ENCODE results near the gene STK24.

Gene STK24

GRCh38 chr13:98525456-98526181, 51.3 kb downstream of the STK24 start:
- Mint-ChIP-seq H3K4me1 (ENCODE audit: low read depth) (peaks cover 82% of the 10 kb centered on the region), H3K36me3 (ENCODE audit: low read depth) (peaks cover 16% of the 10 kb centered on the region), H3K27me3 (no peaks in the 10 kb centered on the region), H3K27ac (peak overlapping the region; percentile 50), H3K4me3 (no peak overlapping the region), H3K9me3 (no peaks in the 10 kb centered on the region)
- intact Hi-C loops (cut with micrococcal nuclease): no loop called here

GRCh38 chr13:98524793-98525192, 52.1 kb downstream of the STK24 start:
- Mint-ChIP-seq H3K4me1 (ENCODE audit: low read depth) (peaks cover 83% of the 10 kb centered on the region), H3K9me3 (no peaks in the 10 kb centered on the region), H3K27me3 (no peaks in the 10 kb centered on the region), H3K27ac (no peak overlapping the region), H3K4me3 (no peak overlapping the region), H3K36me3 (ENCODE audit: low read depth) (peaks cover 16% of the 10 kb centered on the region)
- intact Hi-C loops (cut with micrococcal nuclease): no loop called here

DNA sequence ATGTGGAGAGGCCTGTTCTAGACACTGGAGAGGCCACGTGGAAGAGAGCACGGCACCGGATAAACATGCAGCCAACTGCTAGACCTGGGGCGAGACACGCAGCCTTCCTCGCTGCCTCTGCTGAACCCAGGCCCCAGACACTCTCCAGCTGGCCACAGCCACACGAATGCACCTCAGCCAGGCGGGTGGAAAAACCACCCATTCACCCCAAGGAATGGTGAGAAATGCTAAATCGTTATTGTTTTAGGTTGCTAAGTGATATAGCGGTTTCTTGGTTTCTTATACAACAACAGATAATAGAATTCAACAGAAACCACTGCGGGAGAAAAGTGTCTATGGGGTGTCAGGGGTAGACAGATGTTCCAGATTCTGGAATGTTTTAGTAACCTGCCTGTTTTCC, 52.5 kb downstream of the STK24 start:
- Mint-ChIP-seq H3K9me3 (no peaks in the 10 kb centered on the region), H3K4me1 (ENCODE audit: low read depth) (peaks cover 86% of the 10 kb centered on the region), H3K36me3 (ENCODE audit: low read depth) (peaks cover 17% of the 10 kb centered on the region), H3K27ac (no peak overlapping the region), H3K4me3 (no peak overlapping the region), H3K27me3 (no peaks in the 10 kb centered on the region)
- intact Hi-C loops (cut with micrococcal nuclease): no loop called here

GRCh38 chr13:98523455-98524102, 53.3 kb downstream of the STK24 start:
- peaks cover 87% of the 10 kb centered on the region for H3K4me1 Mint-ChIP-seq (ENCODE audit: low read depth)
- H3K4me3 Mint-ChIP-seq: no peak overlapping the region
- no peaks in the 10 kb centered on the region for H3K27me3 Mint-ChIP-seq
- H3K9me3 Mint-ChIP-seq: no peaks in the 10 kb centered on the region
- intact Hi-C loops (cut with micrococcal nuclease): no loop called here
- H3K36me3 Mint-ChIP-seq (ENCODE audit: low read depth): peaks cover 23% of the 10 kb centered on the region
- peak overlapping the region; percentile 6 for H3K27ac Mint-ChIP-seq

DNA sequence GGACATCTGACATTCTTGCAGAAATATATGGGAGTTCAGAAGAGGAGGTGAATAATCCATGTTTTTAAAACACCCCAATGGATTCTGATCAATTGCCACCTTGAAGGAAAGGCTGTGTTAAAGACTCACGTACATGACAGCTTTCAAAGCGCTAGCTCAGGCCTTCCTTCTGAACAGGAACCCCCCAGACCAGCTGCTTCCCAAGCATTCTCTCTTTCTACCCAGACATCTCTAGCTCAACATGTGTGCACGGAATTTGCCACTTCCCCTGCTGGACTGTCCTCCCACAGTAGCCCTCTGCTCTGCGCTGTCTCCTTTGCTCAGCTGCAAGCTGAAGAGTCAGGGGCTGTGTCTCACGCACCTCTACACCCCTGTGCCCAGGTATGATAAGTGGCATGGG, 54.5 kb downstream of the STK24 start:
- no peaks in the 10 kb centered on the region for H3K9me3 Mint-ChIP-seq
- H3K27me3 Mint-ChIP-seq: no peaks in the 10 kb centered on the region
- H3K36me3 Mint-ChIP-seq (ENCODE audit: low read depth): peaks cover 26% of the 10 kb centered on the region
- no peak overlapping the region for H3K27ac Mint-ChIP-seq
- intact Hi-C loops (cut with micrococcal nuclease): no loop called here
- H3K4me1 Mint-ChIP-seq (ENCODE audit: low read depth): peaks cover 88% of the 10 kb centered on the region
- no peak overlapping the region for H3K4me3 Mint-ChIP-seq

DNA sequence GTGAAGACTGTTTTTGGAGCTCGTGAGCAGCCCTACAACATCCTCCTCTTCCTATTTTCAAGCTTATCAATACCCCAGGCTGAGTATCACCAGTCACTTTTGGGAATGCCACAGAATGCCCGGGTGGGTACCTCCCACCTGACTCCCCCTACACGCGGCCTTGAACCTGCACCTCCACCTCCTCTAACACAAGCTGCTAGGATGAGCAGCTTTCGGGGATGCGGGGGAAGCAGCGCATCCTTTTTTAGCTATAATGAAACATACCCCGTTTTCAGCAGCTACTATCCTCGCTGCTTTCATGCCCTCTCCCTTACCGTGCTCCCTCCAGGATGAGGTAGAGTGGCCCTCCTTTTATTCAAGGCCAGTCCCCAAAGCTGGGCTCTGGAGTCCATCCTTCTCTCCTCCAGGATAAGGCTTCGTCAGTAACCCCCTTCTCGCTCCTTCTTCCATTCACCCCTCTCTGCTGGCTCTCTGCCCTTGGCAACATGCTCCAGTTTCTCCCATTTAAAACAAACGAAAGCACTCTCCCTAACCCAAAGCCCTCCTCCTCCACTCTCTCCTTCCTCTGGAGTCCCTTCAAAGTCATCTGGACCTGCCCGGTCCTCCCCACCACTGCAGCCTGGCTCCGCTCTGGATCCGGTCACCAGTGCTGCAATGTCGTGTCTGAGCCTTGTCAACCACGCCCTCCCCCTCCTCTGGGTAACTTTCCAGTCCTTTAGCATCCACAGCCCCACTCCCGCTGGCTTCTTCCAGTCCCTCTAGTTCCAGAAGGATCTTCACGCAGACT, 55.3 kb downstream of the STK24 start:
- Mint-ChIP-seq H3K36me3 (ENCODE audit: low read depth) (peaks cover 21% of the 10 kb centered on the region), H3K4me1 (ENCODE audit: low read depth) (peaks cover 82% of the 10 kb centered on the region), H3K4me3 (no peak overlapping the region), H3K27ac (no peak overlapping the region), H3K9me3 (no peaks in the 10 kb centered on the region), H3K27me3 (no peaks in the 10 kb centered on the region)
- intact Hi-C loops (cut with micrococcal nuclease): no loop called here

DNA sequence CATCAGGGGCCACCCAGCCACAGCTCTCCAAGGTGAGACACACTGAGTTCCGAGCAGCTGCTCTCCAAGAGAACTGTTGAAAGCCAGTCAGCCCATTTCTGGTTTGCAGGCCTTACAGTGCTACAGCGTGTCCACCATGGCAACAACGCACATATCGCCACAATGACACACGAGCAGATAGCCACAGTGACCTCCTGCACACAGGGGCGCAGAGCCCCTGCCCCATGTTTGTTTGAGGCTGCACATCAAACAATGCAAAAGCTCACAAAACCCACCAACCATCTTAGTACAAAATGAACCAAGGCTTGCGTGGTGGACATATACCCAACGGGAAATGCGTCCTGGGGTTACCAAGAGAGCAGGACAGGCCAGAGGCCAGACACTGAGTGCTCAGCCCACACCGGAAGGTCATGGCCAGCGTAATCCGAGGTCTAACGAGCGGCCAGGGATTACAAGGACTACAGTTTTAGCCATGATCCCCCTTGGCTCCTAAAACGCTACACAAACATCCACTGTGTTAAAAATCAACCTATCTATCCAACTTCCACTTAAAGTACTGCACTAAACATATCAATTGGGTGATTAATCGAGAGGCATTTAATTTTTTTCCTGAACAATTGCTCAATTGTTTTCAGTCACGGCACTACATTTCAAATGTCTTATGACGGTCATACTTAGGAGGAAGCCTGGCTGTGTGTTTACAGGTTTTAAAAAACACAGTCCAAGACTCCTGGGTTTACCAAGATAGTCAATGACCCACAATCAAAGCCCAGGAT, 56.0 kb downstream of the STK24 start:
- Mint-ChIP-seq H3K4me1 (ENCODE audit: low read depth) (peaks cover 80% of the 10 kb centered on the region), H3K36me3 (ENCODE audit: low read depth) (peaks cover 26% of the 10 kb centered on the region), H3K9me3 (no peaks in the 10 kb centered on the region), H3K4me3 (no peak overlapping the region), H3K27me3 (no peaks in the 10 kb centered on the region), H3K27ac (peak overlapping the region; percentile 48)
- intact Hi-C loops (cut with micrococcal nuclease): no loop called here

- intact Hi-C loops (cut with micrococcal nuclease): loop anchor here (5.0 to 10.0 kb wide), 2 partner anchors 32 to 135 kb away; no protein-coding TSS in a partner anchor
- peak overlapping the region; percentile 48 for H3K27ac Mint-ChIP-seq
- no peaks in the 10 kb centered on the region for H3K9me3 Mint-ChIP-seq
- H3K4me1 Mint-ChIP-seq (ENCODE audit: low read depth): peaks cover 81% of the 10 kb centered on the region
- peaks cover 31% of the 10 kb centered on the region for H3K36me3 Mint-ChIP-seq (ENCODE audit: low read depth)
- no peak overlapping the region for H3K4me3 Mint-ChIP-seq
- no peaks in the 10 kb centered on the region for H3K27me3 Mint-ChIP-seq
Observed at GRCh38 chr13:98519976-98520375, 56.9 kb downstream of the STK24 start.

GRCh38 chr13:98517576-98518310, 59.2 kb downstream of the STK24 start:
- Mint-ChIP-seq H3K4me1 (ENCODE audit: low read depth) (peaks cover 78% of the 10 kb centered on the region), H3K4me3 (no peak overlapping the region), H3K9me3 (no peaks in the 10 kb centered on the region), H3K27ac (peak overlapping the region; percentile 72), H3K36me3 (ENCODE audit: low read depth) (peaks cover 46% of the 10 kb centered on the region), H3K27me3 (no peaks in the 10 kb centered on the region)
- intact Hi-C loops (cut with micrococcal nuclease): loop anchor here (5.0 to 10.0 kb wide), 2 partner anchors 35 to 137 kb away; no protein-coding TSS in a partner anchor

DNA sequence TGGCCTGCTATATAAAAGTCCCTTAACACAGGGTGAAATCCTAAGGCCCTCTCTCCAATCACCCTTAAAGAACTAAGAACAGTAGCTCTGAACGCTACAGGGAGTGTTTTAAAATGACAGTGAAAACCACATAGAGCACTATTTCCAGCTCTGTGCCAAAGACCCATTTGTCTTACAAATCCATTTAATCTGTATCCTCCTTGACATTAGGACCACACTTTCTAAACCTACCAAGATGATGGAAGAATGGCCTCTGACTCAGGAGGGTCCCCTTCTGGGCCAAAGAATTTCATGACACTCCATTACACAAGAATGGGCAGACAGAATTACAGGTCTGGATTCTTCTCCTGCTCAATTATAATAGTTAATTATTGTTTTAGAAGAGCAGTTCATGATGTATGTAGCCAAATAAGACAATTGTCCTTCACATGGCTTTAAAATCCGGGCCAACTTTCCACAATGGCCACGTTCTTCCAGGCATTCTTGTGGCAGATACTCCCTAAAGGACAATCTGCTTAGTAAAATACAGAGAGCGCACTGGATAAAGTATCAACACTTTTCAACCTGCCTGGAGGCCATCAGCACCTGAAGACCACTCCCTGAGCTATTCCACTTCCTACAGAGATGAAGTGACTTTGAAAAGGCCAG, 61.0 kb downstream of the STK24 start:
- intact Hi-C loops (cut with micrococcal nuclease): loop anchor here (5.0 to 10.0 kb wide), 2 partner anchors 36 to 139 kb away; no protein-coding TSS in a partner anchor
- Mint-ChIP-seq H3K9me3 (no peaks in the 10 kb centered on the region), H3K36me3 (ENCODE audit: low read depth) (peaks cover 55% of the 10 kb centered on the region), H3K4me1 (ENCODE audit: low read depth) (peaks cover 68% of the 10 kb centered on the region), H3K27me3 (no peaks in the 10 kb centered on the region), H3K27ac (peak overlapping the region; percentile 61), H3K4me3 (no peak overlapping the region)

- intact Hi-C loops (cut with micrococcal nuclease): loop anchor here (10.0 kb wide), 1 partner anchor 141 kb away; no protein-coding TSS in a partner anchor
- Mint-ChIP-seq H3K4me3 (no peak overlapping the region), H3K27ac (peak overlapping the region; percentile 66), H3K36me3 (ENCODE audit: low read depth) (peaks cover 52% of the 10 kb centered on the region), H3K4me1 (ENCODE audit: low read depth) (peaks cover 68% of the 10 kb centered on the region), H3K9me3 (no peaks in the 10 kb centered on the region), H3K27me3 (no peaks in the 10 kb centered on the region)
Observed at GRCh38 chr13:98514288-98514687, 62.6 kb downstream of the STK24 start.

GRCh38 chr13:98513837-98514236, 63.1 kb downstream of the STK24 start:
- no peak overlapping the region for H3K4me3 Mint-ChIP-seq
- H3K4me1 Mint-ChIP-seq (ENCODE audit: low read depth): peaks cover 67% of the 10 kb centered on the region
- H3K27me3 Mint-ChIP-seq: no peaks in the 10 kb centered on the region
- no peaks in the 10 kb centered on the region for H3K9me3 Mint-ChIP-seq
- peak overlapping the region; percentile 66 for H3K27ac Mint-ChIP-seq
- H3K36me3 Mint-ChIP-seq (ENCODE audit: low read depth): peaks cover 48% of the 10 kb centered on the region
- intact Hi-C loops (cut with micrococcal nuclease): loop anchor here (10.0 kb wide), 1 partner anchor 141 kb away; no protein-coding TSS in a partner anchor

Data from dendritic cell treated with granulocyte-macrophage colony-stimulating factor and Interleukin-4, amounts not matched to agents 40 ng/mL and 50 ng/mL, for 4 days (primary cell).